ENCODE data around the gene SMAD5. TPM values are rescaled to one million over a fixed set of nuclear protein-coding genes. Genes with fewer than 3 reads are reported as not detected.

SMAD5 gene
- total and polyA plus RNA-seq, 2 experiments from 2014 or later, result 34.4 to 68.8 TPM

DNA sequence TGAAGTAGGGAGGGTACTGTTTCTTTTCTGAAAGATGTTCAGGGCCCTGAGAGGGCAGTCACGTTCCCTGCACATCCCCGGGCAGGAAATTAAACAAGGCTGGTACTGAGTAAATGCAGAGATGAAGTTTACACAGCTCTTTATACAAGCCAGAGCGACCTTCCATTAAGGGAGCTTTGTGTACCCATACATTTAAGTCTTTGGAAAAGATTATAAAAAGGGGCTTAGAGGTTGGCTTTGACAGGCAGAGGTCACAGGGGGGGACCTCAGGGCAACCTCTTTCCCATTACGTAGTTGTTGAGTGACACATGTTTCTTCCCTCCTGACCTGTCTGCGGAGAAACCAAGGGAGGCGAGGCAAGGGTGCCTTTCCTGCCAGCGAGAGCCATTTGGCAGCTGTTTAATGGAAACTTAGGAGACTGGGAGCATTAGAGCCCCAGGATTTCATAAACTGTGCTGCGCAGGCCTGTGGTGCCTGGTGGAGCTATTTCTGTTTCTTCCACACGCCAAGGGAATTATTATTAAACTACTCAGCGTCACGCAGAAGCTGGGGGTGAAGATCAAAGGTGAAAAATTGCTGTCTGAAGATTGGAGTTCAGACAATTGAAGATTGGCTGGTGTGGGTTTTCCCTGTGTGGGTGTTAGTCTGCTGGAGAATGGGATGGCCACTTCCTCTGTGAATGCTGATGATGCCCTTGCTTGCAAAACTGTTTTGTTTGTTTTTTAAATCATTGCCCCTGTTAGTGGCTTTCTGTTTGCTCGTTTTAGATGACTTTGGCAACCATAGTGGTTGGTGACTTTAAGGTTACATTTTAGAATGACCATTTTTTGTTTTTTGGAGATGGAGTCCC is 63.6 kb downstream of the SMAD5 start:
- H3K79me2 ChIP-seq, result no peaks in the 10 kb centered on the region
- TF ChIP-seq EZH2 (IDR thresholded peaks at IDR 0.05; ENCODE audit: borderline replicate concordance) (no peak), EZH2phosphoT487 (IDR thresholded peaks at IDR 0.05; ENCODE audit: low read depth, severe bottlenecking, unreplicated experiment) (no peak), CTCF (IDR thresholded peaks at IDR 0.05; ENCODE audit: poor library complexity) (no peak)
- peak overlapping the region; percentile 63 for H3K4me2 ChIP-seq
- H3K9me3 ChIP-seq (ENCODE audit: low read depth), result no peaks in the 10 kb centered on the region
- no peak overlapping the region for H2AFZ ChIP-seq
- no peaks in the 10 kb centered on the region for H3K9me2 ChIP-seq (replicated peaks; ENCODE audit: insufficient read depth)
- WGBS (ENCODE audit: low lambda C conversion rate, missing lambda C conversion rate), result 45% methylated on average over 12 of the region's 12 CpGs
- H3K36me3 ChIP-seq (replicated peaks; ENCODE audit: insufficient read depth, low read depth), result no peaks in the 10 kb centered on the region
- no peaks in the 10 kb centered on the region for H4K20me1 ChIP-seq (ENCODE audit: insufficient read depth, poor library complexity, severe bottlenecking)
- H3K27ac ChIP-seq, result peak overlapping the region; percentile 79
- H3K4me3 ChIP-seq, result no peak overlapping the region
- peaks cover 20% of the 10 kb centered on the region for H3K4me1 ChIP-seq (ENCODE audit: insufficient read depth)
- H3K27me3 ChIP-seq, result peaks cover 19% of the 10 kb centered on the region
- DNase-seq (ENCODE audit: low spot score), result peak; percentile 39

DNA sequence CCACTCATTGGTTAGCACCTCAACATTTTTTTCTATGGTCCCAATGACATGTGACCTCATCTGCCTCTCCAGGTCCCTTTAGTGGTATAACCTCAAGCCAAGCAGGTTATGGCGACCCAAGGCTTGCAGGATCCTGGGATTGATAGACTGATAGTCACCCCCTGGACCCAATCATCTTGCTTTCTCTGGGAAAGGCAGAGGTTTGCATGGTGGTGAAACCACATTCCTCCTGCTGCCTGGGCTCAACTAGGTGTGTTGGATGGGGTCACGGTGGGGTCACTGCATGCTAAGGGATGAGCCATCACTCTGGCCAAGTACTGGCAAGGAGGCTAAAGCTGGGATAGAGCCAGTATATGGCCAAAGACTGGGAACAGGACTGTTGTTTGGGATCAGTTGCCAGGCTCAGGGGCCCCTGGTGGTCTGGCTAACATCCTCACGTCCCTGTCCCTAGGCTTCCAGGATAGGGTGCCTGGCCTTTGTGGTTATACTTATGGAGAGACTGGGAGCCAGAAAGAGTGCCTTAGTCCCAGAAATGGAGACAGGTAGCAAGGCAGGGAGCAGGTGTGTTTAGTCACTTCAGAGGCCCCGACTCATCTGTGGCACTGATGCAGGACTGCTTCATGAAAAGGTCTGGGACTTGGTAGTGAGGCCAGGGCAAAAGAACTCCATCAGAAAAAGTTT is 65.0 kb downstream of the SMAD5 start:
- Histone ChIP-seq H3K9me2 (replicated peaks; ENCODE audit: insufficient read depth) (no peaks in the 10 kb centered on the region), H3K9me3 (ENCODE audit: low read depth) (no peaks in the 10 kb centered on the region), H2AFZ (no peak overlapping the region), H3K36me3 (replicated peaks; ENCODE audit: insufficient read depth, low read depth) (no peaks in the 10 kb centered on the region), H3K4me3 (no peak overlapping the region), H3K27me3 (peaks cover 11% of the 10 kb centered on the region), H4K20me1 (ENCODE audit: insufficient read depth, poor library complexity, severe bottlenecking) (no peaks in the 10 kb centered on the region), H3K4me2 (no peak overlapping the region), H3K79me2 (no peaks in the 10 kb centered on the region), H3K4me1 (ENCODE audit: insufficient read depth) (peaks cover 8% of the 10 kb centered on the region), H3K27ac (no peak overlapping the region)
- DNase-seq (ENCODE audit: low spot score), result no peak
- 92% methylated on average over 4 of the region's 4 CpGs for WGBS (ENCODE audit: low lambda C conversion rate, missing lambda C conversion rate)
- TF ChIP-seq EZH2phosphoT487 (IDR thresholded peaks at IDR 0.05; ENCODE audit: low read depth, severe bottlenecking, unreplicated experiment) (no peak), CTCF (IDR thresholded peaks at IDR 0.05; ENCODE audit: poor library complexity) (no peak), EZH2 (IDR thresholded peaks at IDR 0.05; ENCODE audit: borderline replicate concordance) (no peak)

DNA sequence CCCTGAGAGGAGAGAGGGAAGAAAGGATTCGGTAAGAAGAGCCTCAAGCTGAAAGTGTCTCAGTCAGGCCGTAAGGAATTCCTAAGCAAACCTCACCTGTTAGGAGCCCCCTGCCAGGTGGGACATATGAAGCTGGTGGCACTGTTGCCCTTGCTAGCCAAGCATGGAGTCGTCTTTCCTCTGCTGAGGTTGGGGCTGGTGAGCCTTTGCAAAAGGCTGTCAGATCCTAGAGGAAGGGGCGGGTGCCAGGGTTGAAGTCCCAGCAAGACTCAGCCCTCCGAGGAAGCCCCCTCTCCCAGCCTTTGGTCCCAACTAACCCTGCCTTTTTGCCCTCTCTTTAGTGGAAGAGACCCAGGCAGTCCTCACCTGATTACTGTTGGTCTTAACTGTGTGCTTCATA is 65.8 kb downstream of the SMAD5 start:
- no peaks in the 10 kb centered on the region for H3K79me2 ChIP-seq
- H3K27ac ChIP-seq, result no peak overlapping the region
- 80% methylated on average over 5 of the region's 5 CpGs for WGBS (ENCODE audit: low lambda C conversion rate, missing lambda C conversion rate)
- no peaks in the 10 kb centered on the region for H3K9me2 ChIP-seq (replicated peaks; ENCODE audit: insufficient read depth)
- H3K27me3 ChIP-seq, result peaks cover 8% of the 10 kb centered on the region
- no peak overlapping the region for H3K4me3 ChIP-seq
- H3K4me2 ChIP-seq, result no peak overlapping the region
- H3K4me1 ChIP-seq (ENCODE audit: insufficient read depth), result peaks cover 8% of the 10 kb centered on the region
- no peaks in the 10 kb centered on the region for H3K9me3 ChIP-seq (ENCODE audit: low read depth)
- H2AFZ ChIP-seq, result no peak overlapping the region
- no peak for TF ChIP-seq EZH2phosphoT487 (IDR thresholded peaks at IDR 0.05; ENCODE audit: low read depth, severe bottlenecking, unreplicated experiment)
- TF ChIP-seq CTCF (IDR thresholded peaks at IDR 0.05; ENCODE audit: poor library complexity), result no peak
- TF ChIP-seq EZH2 (IDR thresholded peaks at IDR 0.05; ENCODE audit: borderline replicate concordance), result no peak
- H3K36me3 ChIP-seq (replicated peaks; ENCODE audit: insufficient read depth, low read depth), result no peaks in the 10 kb centered on the region
- H4K20me1 ChIP-seq (ENCODE audit: insufficient read depth, poor library complexity, severe bottlenecking), result no peaks in the 10 kb centered on the region
- DNase-seq (ENCODE audit: low spot score), result no peak
